ENCODE results near the gene ZSCAN12. TPM values are rescaled to one million over a fixed set of nuclear protein-coding genes. Genes with fewer than 3 reads are reported as not detected.

Gene ZSCAN12
- total RNA-seq, 1 donor from 2014 or later = 1.8 TPM

GRCh38 chr6:28378644-28379043, 20.9 kb downstream of the ZSCAN12 start:
- TF ChIP-seq CTCF (IDR thresholded peaks at IDR 0.05; ENCODE audit: borderline replicate concordance) = no peak
- Histone ChIP-seq H3K27me3 (ENCODE audit: low read depth) (no peaks in the 10 kb centered on the region), H3K9me3 (replicated peaks) (peaks cover 9% of the 10 kb centered on the region), H3K36me3 (peaks cover 45% of the 10 kb centered on the region), H3K4me1 (peaks cover 31% of the 10 kb centered on the region), H3K4me3 (no peak overlapping the region), H3K27ac (replicated peaks) (no peak overlapping the region)
- intact Hi-C loops (cut with micrococcal nuclease) = no loop called here
- DNase-seq = no peak

GRCh38 chr6:28377879-28378278, 21.7 kb downstream of the ZSCAN12 start:
- Histone ChIP-seq H3K36me3 (peaks cover 45% of the 10 kb centered on the region), H3K4me3 (no peak overlapping the region), H3K27ac (replicated peaks) (no peak overlapping the region), H3K27me3 (ENCODE audit: low read depth) (no peaks in the 10 kb centered on the region), H3K4me1 (peaks cover 26% of the 10 kb centered on the region), H3K9me3 (replicated peaks) (peaks cover 9% of the 10 kb centered on the region)
- DNase-seq = no peak
- intact Hi-C loops (cut with micrococcal nuclease) = no loop called here
- TF ChIP-seq CTCF (IDR thresholded peaks at IDR 0.05; ENCODE audit: borderline replicate concordance) = no peak

GRCh38 chr6:28373925-28374324, 25.6 kb downstream of the ZSCAN12 start:
- no peak for DNase-seq
- H3K36me3 ChIP-seq = peaks cover 23% of the 10 kb centered on the region
- H3K27me3 ChIP-seq (ENCODE audit: low read depth) = no peaks in the 10 kb centered on the region
- no peak for TF ChIP-seq CTCF (IDR thresholded peaks at IDR 0.05; ENCODE audit: borderline replicate concordance)
- no peak overlapping the region for H3K4me3 ChIP-seq
- no peaks in the 10 kb centered on the region for H3K4me1 ChIP-seq
- intact Hi-C loops (cut with micrococcal nuclease) = no loop called here
- H3K9me3 ChIP-seq (replicated peaks) = peaks cover 8% of the 10 kb centered on the region
- no peak overlapping the region for H3K27ac ChIP-seq (replicated peaks)

- H3K27me3 ChIP-seq (ENCODE audit: low read depth) = no peaks in the 10 kb centered on the region
- H3K4me1 ChIP-seq = no peaks in the 10 kb centered on the region
- intact Hi-C loops (cut with micrococcal nuclease) = no loop called here
- DNase-seq = no peak
- TF ChIP-seq CTCF (IDR thresholded peaks at IDR 0.05; ENCODE audit: borderline replicate concordance) = no peak
- no peak overlapping the region for H3K4me3 ChIP-seq
- H3K36me3 ChIP-seq = peaks cover 20% of the 10 kb centered on the region
- H3K27ac ChIP-seq (replicated peaks) = no peak overlapping the region
- H3K9me3 ChIP-seq (replicated peaks) = no peaks in the 10 kb centered on the region
These were observed 27.7 kb downstream of the ZSCAN12 start for GRCh38 chr6:28371706-28372451.

GRCh38 chr6:28371280-28371679, 28.3 kb downstream of the ZSCAN12 start:
- Histone ChIP-seq H3K36me3 (peaks cover 26% of the 10 kb centered on the region), H3K4me1 (no peaks in the 10 kb centered on the region), H3K4me3 (no peak overlapping the region), H3K27ac (replicated peaks) (no peak overlapping the region), H3K27me3 (ENCODE audit: low read depth) (no peaks in the 10 kb centered on the region), H3K9me3 (replicated peaks) (no peaks in the 10 kb centered on the region)
- TF ChIP-seq CTCF (IDR thresholded peaks at IDR 0.05; ENCODE audit: borderline replicate concordance) = no peak
- DNase-seq = no peak
- intact Hi-C loops (cut with micrococcal nuclease) = no loop called here

Data from left ventricle myocardium inferior (tissue), 1 donor.